GM19467 (cell line): Measurements from ENCODE around the gene ACSF3.

Source experiments
- ATAC-seq: cut with Tn5 transposase; IDR thresholded peaks from one replicate; pipeline ENCODE4 v1.9.1; 2021; ENCODE audit warnings: mild to moderate bottlenecking, moderate library complexity; ENCODE audit not compliant: unreplicated experiment

The ACSF3 gene

DNA sequence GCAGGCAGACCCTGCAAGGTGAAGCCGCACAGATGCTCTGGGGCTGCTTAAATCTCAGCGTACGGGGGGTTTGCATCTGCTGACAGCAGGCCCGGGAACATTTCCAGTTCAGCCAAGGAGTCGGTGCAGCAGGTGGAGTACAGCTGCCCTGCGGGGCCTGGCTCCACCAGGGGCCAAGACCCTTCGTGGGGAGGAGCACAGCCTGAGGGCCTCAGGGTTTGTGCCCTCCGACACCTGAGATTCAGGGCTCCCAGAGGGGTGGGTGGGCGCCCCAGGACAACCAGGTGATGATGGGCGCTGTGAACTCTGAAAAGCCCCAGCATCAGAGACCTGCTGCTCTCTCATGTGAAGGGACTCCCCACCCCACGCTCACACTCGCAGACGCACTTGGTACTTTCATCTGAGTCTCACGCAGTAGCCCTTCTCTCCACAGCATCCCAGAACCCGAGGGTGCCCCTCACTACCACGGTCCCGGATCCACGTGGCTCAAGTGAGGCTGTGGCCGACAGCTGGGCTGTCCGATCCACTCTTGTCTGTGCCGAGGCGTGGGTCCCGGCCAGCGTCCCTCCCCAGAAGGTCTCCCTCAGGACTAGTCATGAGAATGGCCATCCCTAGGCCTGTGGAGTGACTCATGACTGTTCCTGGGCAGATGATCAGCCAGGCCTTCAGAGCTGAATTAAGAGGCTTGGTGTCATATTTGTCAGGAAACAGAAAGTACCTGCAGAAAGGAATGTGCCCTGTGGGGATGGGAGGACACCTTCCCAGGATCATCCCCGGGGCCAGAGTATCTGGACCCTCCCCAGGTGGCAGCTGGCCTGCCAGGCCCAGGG lies 29.6 kb downstream of the ACSF3 start:
- no peak for ATAC-seq

DNA sequence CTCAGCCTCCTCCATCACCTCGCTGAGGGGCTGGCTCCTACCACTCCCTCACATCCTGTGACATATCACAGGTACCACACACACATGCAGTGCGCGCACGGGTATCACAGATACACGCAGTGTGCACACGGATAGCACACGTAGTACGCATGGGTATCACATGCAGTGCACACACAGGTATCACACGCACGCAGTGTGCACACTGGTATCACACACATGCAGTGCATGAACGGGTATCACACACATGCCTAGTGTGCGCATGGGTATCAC lies 30.1 kb downstream of the ACSF3 start:
- no peak for ATAC-seq

DNA sequence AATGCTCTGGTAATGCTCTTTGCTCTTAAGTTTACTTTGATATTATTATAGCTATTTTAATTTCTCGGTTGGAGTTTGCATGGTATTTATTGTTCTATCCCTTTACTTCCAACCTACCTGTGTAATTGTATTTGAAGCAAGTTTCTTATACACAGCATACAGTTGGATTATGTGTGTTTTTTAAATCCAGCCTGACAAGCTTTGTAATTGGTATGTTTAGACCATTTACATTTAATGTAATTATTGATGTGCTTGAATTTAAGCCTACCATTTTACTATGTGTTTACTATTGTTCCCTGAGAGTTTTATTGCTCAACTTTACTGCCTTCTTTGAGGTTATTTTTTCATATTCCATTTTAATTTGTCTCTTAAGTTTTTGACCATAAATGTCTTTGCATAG lies 35.7 kb downstream of the ACSF3 start:
- ATAC-seq = no peak

DNA sequence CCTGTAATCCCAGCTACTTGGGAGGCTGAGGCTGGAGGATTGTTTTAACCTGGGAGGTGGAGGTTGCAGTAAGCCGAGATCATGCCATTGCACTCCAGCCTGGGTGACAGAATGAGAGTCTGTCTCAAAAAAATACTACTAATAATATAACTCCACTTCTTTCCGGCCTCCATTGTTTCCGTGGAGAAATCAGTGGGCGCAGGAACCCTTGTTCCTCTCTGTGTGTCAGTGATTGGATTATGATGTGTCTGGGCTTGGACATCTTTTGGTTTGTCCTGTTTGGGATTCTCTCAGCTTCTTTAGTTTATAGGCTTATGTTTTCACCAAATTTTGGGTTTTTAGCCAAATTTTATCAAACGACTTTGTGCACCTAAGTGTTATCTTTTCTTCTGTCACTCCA lies 36.8 kb downstream of the ACSF3 start:
- no peak for ATAC-seq

DNA sequence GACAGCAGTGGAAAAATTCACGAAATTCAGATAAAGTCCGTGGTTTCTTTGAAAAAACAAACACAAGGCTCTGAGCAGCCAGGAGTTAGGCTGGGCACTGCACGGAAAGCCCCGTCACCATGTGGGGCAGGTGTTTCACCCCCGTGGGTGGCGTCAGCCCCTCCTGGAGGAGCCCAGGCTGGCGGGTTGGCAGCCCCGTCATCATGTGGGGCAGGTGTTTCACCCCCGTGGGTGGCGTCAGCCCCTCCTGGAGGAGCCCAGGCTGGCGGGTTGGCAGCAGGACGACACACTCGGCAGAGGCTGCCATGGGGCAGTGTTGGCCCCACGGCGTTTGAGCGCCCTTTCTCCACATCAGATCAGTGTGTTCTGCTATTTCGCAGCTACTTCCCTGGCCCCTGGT lies 38.1 kb downstream of the ACSF3 start:
- ATAC-seq = no peak

DNA sequence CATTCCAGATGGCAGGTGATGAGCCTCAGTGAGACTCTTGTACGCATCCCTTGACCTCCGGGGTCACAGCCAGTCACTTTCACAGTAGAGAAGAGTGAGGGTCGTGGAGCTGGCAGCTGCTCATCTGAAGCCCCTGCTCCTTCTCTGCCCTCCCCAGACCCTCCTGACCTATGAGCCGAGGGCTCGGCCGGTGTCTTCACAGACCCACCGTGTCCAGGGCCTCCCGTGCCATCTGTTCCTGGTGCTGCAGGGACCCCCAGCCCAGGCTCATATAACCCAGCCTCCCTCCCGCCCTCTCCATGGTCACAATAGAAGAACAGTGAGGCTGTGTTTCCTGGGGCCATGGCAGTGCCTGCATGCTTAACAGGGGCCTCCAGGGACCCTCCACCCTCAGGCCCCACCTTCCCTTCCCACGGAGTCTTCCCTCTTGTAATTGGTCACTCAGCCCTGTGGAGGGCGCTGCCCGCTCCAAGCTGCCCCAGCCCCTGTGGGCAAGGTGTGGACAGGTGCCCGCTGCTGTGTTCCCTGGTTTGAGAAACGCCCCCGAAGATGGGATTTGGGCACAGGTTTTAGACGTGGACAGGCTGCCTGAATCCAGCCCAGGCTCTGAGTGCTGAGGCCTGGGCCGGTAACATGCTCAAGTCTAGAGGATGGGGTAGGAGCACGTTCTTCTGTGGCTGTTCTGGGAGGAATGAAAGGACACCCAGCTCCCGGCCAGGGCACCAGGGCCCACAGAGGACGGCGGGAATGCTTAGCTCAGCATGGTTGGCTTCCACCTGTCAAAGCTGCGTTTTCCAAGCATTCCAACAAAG lies 38.7 kb downstream of the ACSF3 start:
- no peak for ATAC-seq

DNA sequence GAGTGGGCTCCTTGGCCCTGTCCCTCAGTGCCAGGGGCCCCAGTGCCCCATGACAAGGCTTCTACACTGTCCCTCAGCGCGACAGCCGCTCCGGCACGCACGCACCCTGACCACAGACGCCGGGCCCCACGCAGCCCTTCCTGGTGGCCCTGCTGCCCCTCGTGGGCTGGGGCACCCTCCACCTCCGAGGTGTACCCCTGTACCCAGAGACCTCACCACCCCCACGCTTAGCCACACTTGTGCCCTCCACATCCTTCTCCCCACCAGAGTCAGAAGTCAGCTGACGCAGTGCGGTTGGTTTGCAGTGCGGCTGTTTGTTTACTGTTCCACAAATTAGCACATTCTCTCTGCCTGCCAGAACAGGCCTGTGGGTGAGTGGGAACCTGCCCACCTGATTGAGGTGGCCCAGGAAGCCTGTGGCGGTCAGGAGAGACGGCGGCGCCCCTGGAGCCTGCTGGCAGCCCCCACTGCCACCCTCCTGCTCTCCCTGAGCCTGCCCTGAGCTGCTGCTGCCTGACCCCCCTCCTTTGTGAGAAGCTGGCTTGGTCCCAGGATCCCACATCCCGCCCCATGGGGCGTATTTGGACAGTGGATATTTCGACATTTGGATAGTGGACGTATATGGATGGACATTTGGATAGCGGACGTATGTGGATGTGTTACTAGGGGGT lies 39.9 kb downstream of the ACSF3 start:
- ATAC-seq = no peak

DNA sequence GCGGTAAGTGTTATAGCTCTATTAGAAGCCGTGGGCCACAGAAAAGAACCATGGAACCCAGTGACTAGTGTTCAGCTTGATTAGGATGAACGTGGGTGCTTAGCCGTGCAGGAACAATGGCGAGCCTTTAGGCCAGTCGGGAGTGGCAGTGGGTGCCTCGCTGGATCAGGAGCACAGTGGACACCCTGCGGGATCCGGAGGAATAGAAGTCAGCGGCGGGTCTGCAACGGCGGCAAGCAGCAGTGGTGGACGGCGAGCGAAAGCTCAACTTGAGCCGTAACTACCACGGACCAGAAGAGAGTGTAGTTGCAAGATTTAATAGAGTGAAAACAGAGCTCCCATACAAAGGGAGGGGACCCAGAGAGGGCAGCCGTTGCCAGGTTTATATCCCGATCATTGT lies 40.6 kb downstream of the ACSF3 start:
- no peak for ATAC-seq

DNA sequence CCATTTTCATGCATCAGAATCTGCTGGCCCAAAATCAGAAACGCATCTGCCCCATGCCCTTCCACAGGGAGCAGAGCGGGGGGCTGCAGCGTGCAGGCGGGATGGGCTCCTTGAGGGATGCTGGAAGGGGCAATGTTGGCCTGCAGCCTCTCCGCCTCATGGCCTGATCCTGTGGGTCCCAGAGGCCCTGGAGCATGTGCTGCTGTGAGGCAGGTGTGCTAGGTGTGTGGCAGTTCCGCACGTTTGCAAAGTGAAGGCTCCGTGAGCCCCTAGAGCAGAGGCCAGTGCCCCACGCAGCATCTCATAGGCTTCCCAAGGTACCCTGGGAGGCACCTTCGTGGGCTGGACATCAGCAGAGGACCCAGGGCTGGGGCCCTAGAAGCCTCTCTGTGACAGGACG lies 41.5 kb downstream of the ACSF3 start:
- no peak for ATAC-seq

DNA sequence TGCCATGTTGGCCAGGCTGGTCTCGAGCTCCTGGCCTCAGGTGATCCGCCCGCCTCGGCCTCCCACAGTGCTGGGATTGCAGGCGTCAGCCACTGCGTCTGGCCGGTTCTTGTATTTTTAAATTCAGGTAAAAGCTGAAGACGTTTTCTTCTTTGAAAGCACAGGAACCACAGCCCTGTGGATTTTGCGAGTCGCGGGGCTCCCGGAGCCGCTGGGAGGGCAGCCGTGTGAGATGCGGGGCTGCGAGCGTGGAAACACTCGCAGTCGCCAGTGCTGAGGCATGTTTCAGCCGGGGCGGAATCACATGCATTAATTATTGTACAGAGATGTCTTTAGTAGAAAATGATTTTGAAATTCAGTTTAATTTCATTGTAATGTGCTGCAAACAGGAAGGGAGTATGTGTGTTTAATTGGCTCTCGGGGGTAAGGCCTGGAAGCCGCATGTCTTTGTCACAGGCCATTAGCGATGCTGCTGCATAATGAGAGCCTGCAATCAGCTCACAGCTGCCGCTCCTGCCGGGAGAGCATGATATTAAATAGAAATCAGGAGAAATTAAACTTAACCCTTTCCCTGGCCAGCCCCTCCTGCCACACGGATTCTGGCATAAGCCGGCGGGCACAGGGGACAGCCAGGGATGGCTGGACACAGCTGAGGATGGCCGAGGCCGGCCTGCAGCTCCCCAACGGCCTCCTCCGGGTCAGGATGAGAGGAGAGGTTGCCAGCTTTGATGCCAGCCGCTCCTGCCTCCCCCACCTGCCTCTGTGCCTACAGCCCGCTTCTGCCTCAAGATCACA lies 42.5 kb downstream of the ACSF3 start:
- ATAC-seq = no peak

DNA sequence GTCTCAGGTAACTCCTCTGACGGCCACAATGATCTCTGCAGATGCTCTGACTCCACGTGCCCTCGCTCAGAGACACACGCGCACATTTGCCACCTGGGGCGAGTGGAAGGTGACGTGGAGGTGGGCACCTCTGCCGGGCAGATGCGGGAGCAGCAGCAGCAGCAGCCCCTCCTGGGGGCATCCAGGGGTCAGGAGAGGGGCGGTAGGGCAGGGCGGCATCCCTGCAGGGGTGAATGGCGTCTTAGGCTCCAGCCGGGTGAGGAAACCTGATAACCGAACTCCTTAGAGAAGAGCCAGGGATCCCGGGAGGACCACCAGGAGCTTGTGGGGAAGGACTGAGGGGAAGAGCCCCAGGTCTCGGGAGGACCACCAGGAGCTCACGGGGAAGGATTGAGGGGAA lies 43.3 kb downstream of the ACSF3 start:
- ATAC-seq = no peak

DNA sequence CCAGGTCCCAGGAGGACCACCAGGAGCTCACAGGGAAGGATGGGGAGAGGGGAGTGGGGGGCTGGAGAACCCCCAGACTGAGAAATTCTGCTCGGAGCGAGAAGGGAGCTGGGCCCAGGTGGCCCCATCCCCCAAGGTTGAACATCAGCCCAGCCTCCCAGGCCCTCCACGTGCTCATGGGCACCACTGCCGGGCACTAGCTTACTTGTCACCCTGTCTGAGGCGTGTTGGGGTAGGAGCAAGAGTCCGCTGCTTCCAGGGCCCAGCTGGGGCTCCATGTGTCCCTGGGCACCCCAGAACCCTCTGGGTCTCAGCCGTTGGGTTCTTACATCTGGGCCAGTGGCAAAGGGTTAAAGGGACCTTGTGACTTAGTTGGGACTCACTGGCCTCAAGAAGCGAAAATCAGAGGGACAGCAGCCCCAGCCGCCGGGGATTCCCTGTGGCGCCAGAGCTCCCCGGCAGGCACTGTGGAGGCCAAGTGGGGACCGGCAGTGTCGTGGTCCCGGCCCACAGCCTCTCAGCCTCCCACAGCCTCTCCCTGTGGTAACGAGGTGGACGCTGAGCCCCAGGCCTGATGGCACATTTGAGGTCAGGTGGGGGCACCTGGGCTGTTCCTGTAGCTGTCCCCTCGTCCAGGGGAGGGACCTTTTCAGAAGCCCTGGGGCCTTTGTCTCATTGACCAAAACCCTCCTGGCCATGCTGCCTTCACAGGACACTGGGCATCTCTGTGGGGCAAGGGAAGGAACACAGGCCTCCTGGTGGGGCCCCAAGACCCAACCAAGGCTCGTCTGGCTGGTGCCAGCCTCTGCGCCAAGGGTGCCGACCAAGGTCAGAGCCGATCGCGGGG lies 44.2 kb downstream of the ACSF3 start:
- ATAC-seq = no peak

DNA sequence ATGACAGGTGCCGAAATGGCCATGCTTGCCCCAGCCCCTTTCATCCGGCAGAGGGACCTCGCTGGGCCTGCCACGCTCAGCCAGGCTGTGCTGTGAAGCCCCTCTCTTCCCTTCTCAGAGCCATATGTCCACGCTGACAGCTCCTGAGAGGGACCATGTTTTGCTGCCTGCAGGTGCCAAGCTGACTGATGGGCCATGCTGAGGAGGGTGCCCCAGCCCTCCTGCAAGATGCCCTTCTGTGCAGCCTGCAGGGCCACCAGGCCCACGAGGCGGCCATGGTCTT lies 44.8 kb downstream of the ACSF3 start:
- ATAC-seq = no peak

DNA sequence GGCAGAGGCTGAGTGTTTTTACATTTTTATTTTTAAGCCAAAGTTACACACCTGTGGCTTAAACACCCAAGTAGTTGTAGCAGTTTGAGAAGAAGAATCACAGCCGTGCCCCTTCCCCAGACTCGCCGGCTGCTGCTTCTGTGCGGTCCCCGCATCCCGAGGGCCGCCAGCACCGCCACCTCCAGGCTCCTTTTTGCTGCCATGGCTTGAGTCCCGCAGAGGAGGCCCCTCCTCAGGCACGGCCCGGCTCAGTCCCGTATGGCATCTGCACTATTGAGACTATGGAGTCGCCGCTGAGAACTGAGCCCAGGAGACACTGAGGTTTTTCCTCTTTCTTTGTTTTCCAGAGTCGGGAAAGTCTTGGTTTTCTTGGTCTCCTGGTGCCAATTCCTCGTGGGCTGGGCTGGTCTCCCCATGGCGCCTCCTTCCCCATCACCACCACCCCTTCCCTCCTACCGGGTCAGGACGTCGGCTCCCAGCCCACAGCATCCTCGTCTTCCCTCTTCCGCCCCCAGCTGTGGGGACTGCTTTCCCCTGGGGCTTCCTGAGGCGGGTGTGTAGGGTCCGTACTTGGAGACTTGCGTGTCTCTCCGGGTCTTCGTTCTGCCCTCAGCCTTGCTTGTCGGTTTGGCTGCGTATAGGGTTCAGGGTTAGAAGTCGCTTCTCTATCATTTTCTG lies 45.3 kb downstream of the ACSF3 start:
- no peak for ATAC-seq

DNA sequence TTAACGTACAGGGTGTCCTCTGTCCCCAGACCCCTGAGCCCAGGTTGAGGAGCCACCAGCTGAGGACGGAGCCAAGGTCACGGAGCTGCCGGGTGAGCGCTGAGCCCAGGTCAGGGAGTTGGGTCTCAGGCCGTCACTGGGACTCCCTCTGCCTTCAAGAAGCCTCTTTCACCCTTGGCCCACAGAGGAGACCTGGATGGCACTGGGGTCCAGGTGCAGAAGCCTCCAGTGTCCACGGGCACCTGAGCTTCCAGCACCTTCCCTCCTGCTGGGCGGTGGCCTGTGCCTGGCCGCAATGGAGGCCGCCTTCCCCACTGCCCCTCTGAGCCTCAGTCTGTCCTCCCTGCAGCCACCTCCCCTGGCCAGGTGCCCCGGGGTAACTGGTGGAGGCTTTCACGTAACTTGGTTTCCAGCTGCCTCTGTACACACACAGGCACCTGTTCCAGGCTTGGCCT lies 46.3 kb downstream of the ACSF3 start:
- no peak for ATAC-seq

DNA sequence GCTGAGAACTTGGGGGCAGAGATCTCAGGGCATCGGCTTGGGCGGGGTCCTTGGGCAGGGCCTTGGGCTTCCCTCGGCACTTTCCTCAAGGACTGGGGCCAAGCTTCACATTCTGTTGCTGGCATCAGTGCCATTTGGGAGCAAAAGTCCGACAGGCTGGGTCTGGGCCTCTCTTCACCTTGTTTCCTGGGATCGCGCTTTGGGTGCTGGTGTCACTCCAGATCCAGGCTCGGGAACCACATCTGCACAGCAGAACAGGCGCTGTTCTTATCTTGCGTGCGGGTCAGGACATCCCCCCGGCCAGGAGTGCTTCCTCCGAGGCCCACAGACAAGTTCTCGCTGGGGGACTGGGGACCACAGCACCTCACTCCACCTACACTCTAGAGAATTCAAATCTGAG lies 46.7 kb downstream of the ACSF3 start:
- ATAC-seq = no peak

DNA sequence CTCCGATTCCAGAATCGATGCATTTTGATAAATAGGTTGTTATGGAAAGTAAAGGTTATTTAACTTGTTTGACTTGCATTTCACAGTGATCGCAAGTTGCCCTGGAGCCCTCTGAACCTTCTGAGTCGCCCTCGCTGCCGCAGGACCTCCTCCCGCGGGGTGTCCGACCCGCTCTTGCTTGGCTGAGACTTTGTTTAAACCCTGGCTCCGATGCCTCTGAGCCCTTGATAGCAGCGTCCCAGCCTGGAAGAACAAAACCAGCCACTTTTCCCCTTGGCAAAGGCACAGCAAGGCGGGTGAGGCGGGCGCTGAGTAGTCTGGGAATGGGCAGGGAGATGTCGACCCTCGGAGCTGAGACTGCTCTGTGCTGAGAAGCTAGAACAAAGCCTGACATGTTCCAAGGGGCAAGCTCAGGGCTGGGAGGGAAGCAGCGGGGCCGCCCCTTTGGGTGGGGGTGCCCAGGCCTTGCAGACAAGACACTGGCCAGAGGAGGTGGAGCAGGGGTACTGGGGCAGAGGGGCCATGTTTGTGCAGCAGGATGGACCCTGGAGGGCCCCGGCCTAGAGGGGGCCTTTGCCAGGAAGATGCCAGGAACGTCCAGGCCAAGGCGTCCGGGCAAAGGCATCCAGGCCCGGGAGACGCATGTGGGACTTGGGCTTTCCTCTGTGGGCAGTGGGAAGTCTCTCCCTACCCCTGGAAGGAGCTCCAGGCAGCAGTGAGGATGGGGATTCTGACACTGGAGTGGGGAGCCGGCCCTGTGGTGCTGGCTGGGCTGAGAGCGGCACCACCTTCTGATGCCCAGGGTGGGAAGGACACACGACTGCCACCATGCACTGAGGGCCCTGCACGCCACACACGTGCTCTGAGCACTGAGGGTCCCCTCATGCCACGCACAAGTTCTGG lies 47.6 kb downstream of the ACSF3 start:
- no peak for ATAC-seq

DNA sequence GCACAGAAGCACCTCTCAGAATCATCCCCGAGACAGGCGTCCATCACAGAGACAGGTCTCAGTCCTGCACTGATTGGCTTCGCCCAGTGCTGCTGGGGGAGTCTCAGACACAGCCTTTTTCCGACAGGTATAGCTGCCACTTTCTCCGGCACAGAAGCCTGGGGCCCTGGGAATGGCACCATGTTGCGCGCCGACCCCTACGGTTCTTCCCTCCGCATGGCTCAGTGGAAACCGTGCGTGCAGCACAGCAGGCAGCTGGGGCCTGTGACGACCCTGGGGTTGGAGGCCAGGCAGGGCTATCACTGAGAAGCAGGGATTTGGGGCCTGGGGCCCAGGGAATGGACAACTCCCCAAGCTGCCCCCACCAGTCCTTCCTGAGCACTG lies 48.2 kb downstream of the ACSF3 start:
- ATAC-seq = no peak
